OCI-LY7 (cell line): ENCODE data around the gene NFIA.
"Not testable (repeated sequence)": the region's sequence is repeated elsewhere in the genome, so short reads cannot be mapped to it uniquely, and the experiment has no call there.

ENCODE experiments used
- EZH2phosphoT487 ChIP-seq: fragments of 200-600 bp; sonication (generic); IDR thresholded peaks from 2 replicates; pipeline ENCODE4 v1.6.1; 2018; ENCODE audit warnings: low read depth, borderline replicate concordance, mild to moderate bottlenecking, mixed run types, antibody characterized with exemption, low read length, moderate library complexity, mixed read lengths
- TF ChIP-seq, protein P1 (sequence below): fragments of 200-600 bp; sonication (generic); conservative IDR thresholded peaks from 2 replicates; pipeline ENCODE4 v1.5.1; 2014; ENCODE audit warnings: mild to moderate bottlenecking, antibody characterized with exemption, low read length, moderate library complexity, mixed read lengths

DNA sequence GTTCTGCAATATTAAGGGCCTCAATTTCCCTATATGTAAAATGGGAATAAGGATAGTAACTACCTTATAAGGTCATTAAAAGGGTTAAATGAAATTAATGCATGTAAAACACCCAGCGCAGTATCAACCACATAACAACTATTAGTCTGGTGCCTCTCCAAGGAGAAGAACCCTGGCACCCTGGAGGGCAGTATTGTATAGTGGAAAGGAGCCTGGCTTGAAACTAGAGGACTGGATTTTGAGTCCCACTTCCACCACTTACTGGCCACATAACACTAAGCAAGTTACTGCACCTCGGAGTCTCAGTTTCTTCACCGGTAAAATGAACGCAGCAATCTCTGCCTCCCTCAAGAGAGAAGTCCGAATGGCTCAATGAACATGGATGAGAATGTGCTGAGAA is 385.5 kb downstream of the NFIA start:
- not testable (repeated sequence) for TF ChIP-seq EZH2phosphoT487
- TF ChIP-seq, protein P1, sequence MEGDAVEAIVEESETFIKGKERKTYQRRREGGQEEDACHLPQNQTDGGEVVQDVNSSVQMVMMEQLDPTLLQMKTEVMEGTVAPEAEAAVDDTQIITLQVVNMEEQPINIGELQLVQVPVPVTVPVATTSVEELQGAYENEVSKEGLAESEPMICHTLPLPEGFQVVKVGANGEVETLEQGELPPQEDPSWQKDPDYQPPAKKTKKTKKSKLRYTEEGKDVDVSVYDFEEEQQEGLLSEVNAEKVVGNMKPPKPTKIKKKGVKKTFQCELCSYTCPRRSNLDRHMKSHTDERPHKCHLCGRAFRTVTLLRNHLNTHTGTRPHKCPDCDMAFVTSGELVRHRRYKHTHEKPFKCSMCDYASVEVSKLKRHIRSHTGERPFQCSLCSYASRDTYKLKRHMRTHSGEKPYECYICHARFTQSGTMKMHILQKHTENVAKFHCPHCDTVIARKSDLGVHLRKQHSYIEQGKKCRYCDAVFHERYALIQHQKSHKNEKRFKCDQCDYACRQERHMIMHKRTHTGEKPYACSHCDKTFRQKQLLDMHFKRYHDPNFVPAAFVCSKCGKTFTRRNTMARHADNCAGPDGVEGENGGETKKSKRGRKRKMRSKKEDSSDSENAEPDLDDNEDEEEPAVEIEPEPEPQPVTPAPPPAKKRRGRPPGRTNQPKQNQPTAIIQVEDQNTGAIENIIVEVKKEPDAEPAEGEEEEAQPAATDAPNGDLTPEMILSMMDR = not testable (repeated sequence)
